Mesothelial cell of epicardium (in vitro differentiated cells): ENCODE measurements around the gene IFNA7. TPM values are rescaled to one million over a fixed set of nuclear protein-coding genes. Genes with fewer than 3 reads are reported as not detected.

Source experiments
- DNase-seq, 2 experiments: peaks; one replicate each; pipeline ENCODE4 v3.0.0; 2021; ENCODE audit warnings: low spot score in 2 of 2; ENCODE audit not compliant: unreplicated experiment in 2 of 2
- H3K27ac Mint-ChIP-seq: 2 replicates; pipeline ENCODE4 v1.8.0; 2021; ENCODE audit warnings: mixed read lengths
- H3K27me3 Mint-ChIP-seq: 2 replicates; pipeline ENCODE4 v1.8.0; 2021; ENCODE audit warnings: low read depth, mixed read lengths
- H3K36me3 Mint-ChIP-seq: 2 replicates; pipeline ENCODE4 v1.8.0; 2021; ENCODE audit warnings: mixed read lengths
- H3K4me1 Mint-ChIP-seq: 2 replicates; pipeline ENCODE4 v1.8.0; 2021; ENCODE audit warnings: mixed read lengths
- H3K4me3 Mint-ChIP-seq: 2 replicates; pipeline ENCODE4 v1.8.0; 2021; ENCODE audit warnings: mild to moderate bottlenecking, moderate library complexity, mixed read lengths
- H3K9me3 Mint-ChIP-seq: 2 replicates; pipeline ENCODE4 v1.8.0; 2021; ENCODE audit warnings: mixed read lengths
- total RNA-seq: library from RNA; stranded (reverse); gene quantifications from 3 replicates; pipeline ENCODE4 v1.2.1, GENCODE V29; 2021
- TF ChIP-seq, protein P1 (sequence below): fragments of 200-600 bp; sonication (generic); IDR thresholded peaks from one replicate; pipeline ENCODE4 v1.5.0; 2021; ENCODE audit warnings: antibody characterized with exemption; ENCODE audit not compliant: unreplicated experiment

IFNA7 gene
- total RNA-seq, 1 donor from 2014 or later = not detected

GRCh38 chr9:21154018-21154608, 47.9 kb downstream of the IFNA7 start:
- no peaks in the 10 kb centered on the region for H3K36me3 Mint-ChIP-seq
- H3K4me3 Mint-ChIP-seq = no peak overlapping the region
- H3K4me1 Mint-ChIP-seq = no peaks in the 10 kb centered on the region
- TF ChIP-seq, protein P1, sequence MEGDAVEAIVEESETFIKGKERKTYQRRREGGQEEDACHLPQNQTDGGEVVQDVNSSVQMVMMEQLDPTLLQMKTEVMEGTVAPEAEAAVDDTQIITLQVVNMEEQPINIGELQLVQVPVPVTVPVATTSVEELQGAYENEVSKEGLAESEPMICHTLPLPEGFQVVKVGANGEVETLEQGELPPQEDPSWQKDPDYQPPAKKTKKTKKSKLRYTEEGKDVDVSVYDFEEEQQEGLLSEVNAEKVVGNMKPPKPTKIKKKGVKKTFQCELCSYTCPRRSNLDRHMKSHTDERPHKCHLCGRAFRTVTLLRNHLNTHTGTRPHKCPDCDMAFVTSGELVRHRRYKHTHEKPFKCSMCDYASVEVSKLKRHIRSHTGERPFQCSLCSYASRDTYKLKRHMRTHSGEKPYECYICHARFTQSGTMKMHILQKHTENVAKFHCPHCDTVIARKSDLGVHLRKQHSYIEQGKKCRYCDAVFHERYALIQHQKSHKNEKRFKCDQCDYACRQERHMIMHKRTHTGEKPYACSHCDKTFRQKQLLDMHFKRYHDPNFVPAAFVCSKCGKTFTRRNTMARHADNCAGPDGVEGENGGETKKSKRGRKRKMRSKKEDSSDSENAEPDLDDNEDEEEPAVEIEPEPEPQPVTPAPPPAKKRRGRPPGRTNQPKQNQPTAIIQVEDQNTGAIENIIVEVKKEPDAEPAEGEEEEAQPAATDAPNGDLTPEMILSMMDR = no peak
- no peak for DNase-seq
- no peaks in the 10 kb centered on the region for H3K27me3 Mint-ChIP-seq
- no peak overlapping the region for H3K27ac Mint-ChIP-seq
- peaks cover 10% of the 10 kb centered on the region for H3K9me3 Mint-ChIP-seq

GRCh38 chr9:21153336-21154017, 48.5 kb downstream of the IFNA7 start:
- Mint-ChIP-seq H3K4me1 (no peaks in the 10 kb centered on the region), H3K36me3 (no peaks in the 10 kb centered on the region), H3K27me3 (no peaks in the 10 kb centered on the region), H3K4me3 (no peak overlapping the region), H3K27ac (no peak overlapping the region), H3K9me3 (peaks cover 12% of the 10 kb centered on the region)
- TF ChIP-seq, protein P1 = no peak
- DNase-seq = no peak

Other genes starting within 250 kb of the IFNA7 start
- 3.0 TPM in 3 replicates for gene HACD4, start 170.6 kb downstream of the IFNA7 start, total RNA-seq
- not detected in 3 replicates for gene IFNB1, start 124.3 kb downstream of the IFNA7 start, total RNA-seq
- not detected in 3 replicates for gene IFNW1, start 60.4 kb downstream of the IFNA7 start, total RNA-seq
- gene IFNA21, start 35.5 kb downstream of the IFNA7 start, total RNA-seq = not detected in 3 replicates
- gene IFNA4, start 14.6 kb downstream of the IFNA7 start, total RNA-seq = not detected in 3 replicates
- not detected in 3 replicates for gene IFNA10, start 4.9 kb upstream of the IFNA7 start, total RNA-seq
- not detected in 3 replicates for gene IFNA16, start 15.1 kb upstream of the IFNA7 start, total RNA-seq
- gene IFNA17, start 26.0 kb upstream of the IFNA7 start, total RNA-seq = not detected in 3 replicates
- not detected in 3 replicates for gene IFNA14, start 37.8 kb upstream of the IFNA7 start, total RNA-seq
- gene IFNA5, start 103.1 kb upstream of the IFNA7 start, total RNA-seq = not detected in 3 replicates
- gene KLHL9, start 133.2 kb upstream of the IFNA7 start, total RNA-seq = 36.7 to 37.5 TPM (median 36.9 TPM) in 3 replicates
- 0.14 TPM in 1 of 3 replicates, not detected in the others for gene IFNA6, start 148.7 kb upstream of the IFNA7 start, total RNA-seq
- 0.60 to 1.0 TPM (median 0.66 TPM) in 3 replicates for gene IFNA13, start 165.9 kb upstream of the IFNA7 start, total RNA-seq
- 0.34 to 0.62 TPM (median 0.58 TPM) in 3 replicates for gene IFNA2, start 183.2 kb upstream of the IFNA7 start, total RNA-seq
- not detected in 3 replicates for gene IFNA8, start 206.9 kb upstream of the IFNA7 start, total RNA-seq
- gene IFNA1, start 238.2 kb upstream of the IFNA7 start, total RNA-seq = not detected in 3 replicates